22Rv1 (cell line): ENCODE data around the gene TCERG1L.

Source experiments
- H3K27ac ChIP-seq: fragments of 450-650 bp; 2 replicates; pipeline ENCODE4 v1.5.1; 2017
- CTCF ChIP-seq: fragments of 450-650 bp; IDR thresholded peaks from 2 replicates; pipeline ENCODE4 v1.5.1; 2017; ENCODE audit warnings: mild to moderate bottlenecking
- ZFX ChIP-seq: fragments of 450-650 bp; IDR thresholded peaks from 2 replicates; pipeline ENCODE4 v1.6.1; 2017; ENCODE audit warnings: antibody characterized with exemption, borderline replicate concordance

Gene TCERG1L

GRCh38 chr10:131204406-131205152 is 106.9 kb downstream of the TCERG1L start:
- TF ChIP-seq ZFX (no peak), CTCF (no peak)
- no peak overlapping the region for H3K27ac ChIP-seq

- TF ChIP-seq CTCF: no peak
- TF ChIP-seq ZFX: no peak
- H3K27ac ChIP-seq: no peak overlapping the region
Observed at GRCh38 chr10:131203456-131204357, 107.8 kb downstream of the TCERG1L start.

DNA sequence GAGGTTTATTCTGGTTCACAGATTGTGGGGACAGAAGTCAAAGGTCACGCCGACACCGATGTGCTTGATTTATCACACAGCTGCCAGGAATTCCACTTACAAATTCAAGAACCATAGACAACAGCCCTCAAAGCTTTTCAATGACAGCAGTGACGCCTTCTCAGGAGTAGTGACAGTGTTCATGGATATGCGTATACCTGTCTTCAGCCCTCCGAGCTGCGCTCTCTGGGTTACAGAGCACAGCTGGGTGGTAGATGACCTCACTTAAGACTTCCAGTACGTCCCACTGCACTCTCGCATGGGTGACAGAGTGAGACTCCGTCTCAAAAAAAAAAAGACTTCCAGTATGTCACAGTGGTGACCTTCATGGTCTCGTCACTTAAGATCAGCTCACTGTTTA is 108.5 kb downstream of the TCERG1L start:
- TF ChIP-seq CTCF (no peak), ZFX (no peak)
- no peak overlapping the region for H3K27ac ChIP-seq

DNA sequence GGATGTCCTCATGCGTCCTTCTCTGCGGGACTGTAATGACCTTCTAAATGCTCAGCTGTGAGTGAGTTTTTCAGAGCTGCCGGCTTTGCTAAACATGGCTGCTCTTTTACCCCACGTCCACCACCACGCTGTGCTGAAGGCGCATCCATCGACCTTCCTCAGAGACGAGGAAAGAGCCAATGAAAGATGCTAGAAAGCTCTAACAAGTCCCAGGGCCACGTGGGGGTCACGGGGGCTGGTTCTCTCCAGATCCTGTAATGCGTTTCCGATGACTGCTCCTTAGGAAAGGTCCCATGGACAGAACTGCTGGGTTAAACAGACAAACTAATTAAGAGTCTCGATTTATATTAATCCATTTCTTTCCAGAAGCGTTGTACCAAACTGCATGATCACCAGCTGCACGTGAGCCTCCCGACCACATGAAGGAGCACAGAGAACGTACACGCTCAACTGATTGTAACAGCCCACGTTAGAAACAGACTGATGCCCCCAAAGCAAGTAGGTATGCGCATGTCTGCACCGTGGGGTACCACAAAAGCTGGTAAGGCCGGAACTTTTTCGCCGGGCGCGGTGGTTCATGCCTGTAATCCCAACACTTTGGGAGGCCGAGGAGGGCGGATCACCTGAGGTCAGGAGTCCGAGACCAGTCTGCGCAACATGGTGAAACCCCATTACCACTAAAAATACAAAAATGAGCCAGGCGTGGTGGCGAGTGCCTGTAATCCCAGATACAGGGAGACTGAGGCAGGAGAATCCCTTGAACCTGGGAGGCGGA is 109.6 kb downstream of the TCERG1L start:
- no peak for TF ChIP-seq ZFX
- no peak for TF ChIP-seq CTCF
- H3K27ac ChIP-seq: no peak overlapping the region

DNA sequence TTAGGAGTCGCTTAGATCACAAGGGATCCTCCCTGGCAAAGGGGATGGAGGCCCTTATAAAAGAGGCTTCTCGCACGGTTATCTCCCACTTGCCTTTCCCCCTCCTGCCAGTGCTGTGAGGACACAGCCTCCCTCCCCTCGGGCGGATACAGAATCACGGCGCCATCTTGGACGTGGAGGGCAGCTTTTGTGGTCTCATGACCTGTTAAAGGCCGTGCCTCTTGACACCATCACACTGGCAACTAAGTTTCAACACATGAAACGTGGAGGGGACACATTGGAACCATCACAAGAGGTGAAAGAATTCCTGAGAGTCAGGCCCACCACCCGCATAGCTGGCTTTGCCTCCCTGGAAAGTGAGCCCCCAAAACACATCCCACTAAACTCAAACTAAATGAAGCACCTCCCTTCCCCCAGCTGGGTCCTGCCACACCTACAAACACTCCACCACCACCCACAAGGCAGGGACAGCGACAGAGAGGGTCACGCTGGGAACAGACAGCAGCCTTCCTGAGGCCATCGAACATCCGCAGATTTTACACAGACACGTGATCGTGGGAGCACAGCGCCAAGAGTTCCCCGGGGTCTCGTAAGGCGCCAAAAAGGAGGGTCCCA is 110.6 kb downstream of the TCERG1L start:
- H3K27ac ChIP-seq: no peak overlapping the region
- no peak for TF ChIP-seq ZFX
- TF ChIP-seq CTCF: no peak

- no peak overlapping the region for H3K27ac ChIP-seq
- TF ChIP-seq ZFX (no peak), CTCF (no peak)
Observed at GRCh38 chr10:131199646-131200045, 111.9 kb downstream of the TCERG1L start.
